Caco-2 (cell line): ENCODE measurements around the gene LDB2. TPM values are rescaled to one million over a fixed set of nuclear protein-coding genes. Genes with fewer than 3 reads are reported as not detected.

Experiments
- BruUV-seq: library from RNA; stranded (reverse); fragments of 400-500 nt; replicated peaks from 2 replicates; lab custom pipeline; 2021; lab: Mats Ljungman, UMichigan
- CTCF ChIA-PET: fragments of 300-600 bp; sonication (Branson Sonifier 250); formaldehyde crosslinking; loops from one replicate; lab custom pipeline; 2022; ENCODE audit warnings: antibody characterized with exemption; lab: Charles Lee
- POLR2A ChIA-PET: fragments of 300-600 bp; sonication (Branson Sonifier 250); formaldehyde crosslinking; loops from one replicate; lab custom pipeline; 2022; ENCODE audit warnings: antibody characterized with exemption; lab: Charles Lee
- DNase-seq, 2 experiments: peaks; one replicate each; pipeline versions ENCODE4 v3.0.0 to v3.0.0-alpha.2; 2020 to 2022
- H3K27me3 ChIP-seq: replicated peaks from 2 replicates; pipeline ENCODE4 v1.6.0; 2011; ENCODE audit warnings: low read length; ENCODE audit not compliant: control insufficient read depth, insufficient read depth
- H3K36me3 ChIP-seq: 2 replicates; pipeline ENCODE4 v1.5.1; 2011; ENCODE audit warnings: low read length; ENCODE audit not compliant: control insufficient read depth, insufficient read depth
- H3K4me1 ChIP-seq: fragments of 250-450 bp; sonication (Bioruptor Pico); 2 replicates; pipeline ENCODE4 v1.5.1; 2020; ENCODE audit warnings: mild to moderate bottlenecking
- H3K4me3 ChIP-seq: 2 replicates; pipeline ENCODE4 v1.5.1; 2011; ENCODE audit warnings: low read depth, mild to moderate bottlenecking, control low read depth, low read length
- H3K9me3 ChIP-seq: fragments of 250-450 bp; sonication (Bioruptor Pico); 2 replicates; pipeline ENCODE4 v1.5.1; 2020; ENCODE audit warnings: mild to moderate bottlenecking, moderate library complexity
- H3K27ac Mint-ChIP-seq: one replicate; pipeline ENCODE4 v1.8.0; 2022; ENCODE audit warnings: mixed read lengths; ENCODE audit not compliant: unreplicated experiment
- H3K27me3 Mint-ChIP-seq: one replicate; pipeline ENCODE4 v1.8.0; 2022; ENCODE audit warnings: mixed read lengths; ENCODE audit not compliant: insufficient read depth, unreplicated experiment
- H3K36me3 Mint-ChIP-seq: one replicate; pipeline ENCODE4 v1.8.0; 2022; ENCODE audit warnings: mild to moderate bottlenecking, mixed read lengths; ENCODE audit not compliant: insufficient read depth, unreplicated experiment
- H3K4me1 Mint-ChIP-seq: one replicate; pipeline ENCODE4 v1.8.0; 2022; ENCODE audit warnings: low read depth, mixed read lengths; ENCODE audit not compliant: unreplicated experiment
- H3K4me3 Mint-ChIP-seq: one replicate; pipeline ENCODE4 v1.8.0; 2022; ENCODE audit warnings: mild to moderate bottlenecking, moderate library complexity, mixed read lengths; ENCODE audit not compliant: unreplicated experiment
- H3K9me3 Mint-ChIP-seq: one replicate; pipeline ENCODE4 v1.8.0; 2022; ENCODE audit warnings: mixed read lengths; ENCODE audit not compliant: unreplicated experiment
- intact Hi-C: fragments of 100-400 bp; cut with micrococcal nuclease; formaldehyde crosslinking; loops from one replicate; pipeline ENCODE4 v1.10.0; 2022; ENCODE audit not compliant: unreplicated experiment
- total RNA-seq: library from RNA; stranded (reverse); gene quantifications from 2 replicates; pipeline ENCODE4 v1.2.3, GENCODE V29; 2022
- TF ChIP-seq, protein P1 (sequence below), 2 experiments: fragments of 200-600 bp in 1 of 2; IDR thresholded peaks; 1 replicate in 1 of 2; 2 replicates in 1 of 2; pipeline versions ENCODE4 v1.5.1 to v1.8.0; 2011 to 2022; ENCODE audit warnings: antibody characterized with exemption in 1 of 2, control low read depth in 1 of 2, inconsistent platforms in 1 of 2, low read depth in 1 of 2, low read length in 1 of 2, mild to moderate bottlenecking in 1 of 2, moderate library complexity in 1 of 2; ENCODE audit not compliant: insufficient read depth in 1 of 2, severe bottlenecking in 1 of 2, unreplicated experiment in 1 of 2

The LDB2 gene
- total RNA-seq, 1 experiment from 2014 or later = not detected

DNA sequence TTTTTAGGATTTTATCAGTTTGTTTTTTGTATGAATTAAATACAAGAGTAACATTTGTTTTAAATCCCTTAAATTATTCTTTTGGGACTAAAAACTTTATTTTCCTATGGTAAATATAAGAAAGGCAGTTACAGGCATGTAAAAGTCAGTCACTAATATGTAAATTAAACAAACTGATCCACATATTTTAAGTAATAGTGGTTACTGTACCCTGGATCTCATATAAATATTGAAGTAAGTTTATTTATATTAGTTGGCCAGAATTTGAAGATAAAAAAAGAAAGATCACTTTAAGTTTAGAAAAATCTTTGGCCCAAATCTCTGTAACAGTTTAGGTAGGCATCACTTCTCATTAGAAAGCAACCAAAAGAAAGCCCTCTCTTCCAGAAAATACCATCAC lies 45.8 kb downstream of the LDB2 start:
- H3K36me3 Mint-ChIP-seq = no peaks in the 10 kb centered on the region
- no peaks in the 10 kb centered on the region for H3K4me1 Mint-ChIP-seq
- H3K4me3 ChIP-seq = no peak overlapping the region
- no TSS peak for BruUV-seq
- CTCF ChIA-PET = no interaction called here
- DNase-seq = no peak
- TF ChIP-seq, protein P1, sequence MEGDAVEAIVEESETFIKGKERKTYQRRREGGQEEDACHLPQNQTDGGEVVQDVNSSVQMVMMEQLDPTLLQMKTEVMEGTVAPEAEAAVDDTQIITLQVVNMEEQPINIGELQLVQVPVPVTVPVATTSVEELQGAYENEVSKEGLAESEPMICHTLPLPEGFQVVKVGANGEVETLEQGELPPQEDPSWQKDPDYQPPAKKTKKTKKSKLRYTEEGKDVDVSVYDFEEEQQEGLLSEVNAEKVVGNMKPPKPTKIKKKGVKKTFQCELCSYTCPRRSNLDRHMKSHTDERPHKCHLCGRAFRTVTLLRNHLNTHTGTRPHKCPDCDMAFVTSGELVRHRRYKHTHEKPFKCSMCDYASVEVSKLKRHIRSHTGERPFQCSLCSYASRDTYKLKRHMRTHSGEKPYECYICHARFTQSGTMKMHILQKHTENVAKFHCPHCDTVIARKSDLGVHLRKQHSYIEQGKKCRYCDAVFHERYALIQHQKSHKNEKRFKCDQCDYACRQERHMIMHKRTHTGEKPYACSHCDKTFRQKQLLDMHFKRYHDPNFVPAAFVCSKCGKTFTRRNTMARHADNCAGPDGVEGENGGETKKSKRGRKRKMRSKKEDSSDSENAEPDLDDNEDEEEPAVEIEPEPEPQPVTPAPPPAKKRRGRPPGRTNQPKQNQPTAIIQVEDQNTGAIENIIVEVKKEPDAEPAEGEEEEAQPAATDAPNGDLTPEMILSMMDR (IDR thresholded peaks at IDR 0.05; ENCODE audit: insufficient read depth in 1 of 2, low read depth in 1 of 2, low read length in 1 of 2, severe bottlenecking in 1 of 2, unreplicated experiment in 1 of 2) = no peak
- no peak overlapping the region for H3K4me3 Mint-ChIP-seq
- H3K27me3 Mint-ChIP-seq = peaks cover 12% of the 10 kb centered on the region
- H3K9me3 ChIP-seq = no peaks in the 10 kb centered on the region
- H3K27me3 ChIP-seq = no peaks in the 10 kb centered on the region
- no peaks in the 10 kb centered on the region for H3K4me1 ChIP-seq
- no peaks in the 10 kb centered on the region for H3K9me3 Mint-ChIP-seq
- H3K36me3 ChIP-seq = no peaks in the 10 kb centered on the region
- no peak overlapping the region for H3K27ac Mint-ChIP-seq
- intact Hi-C loops = no loop called here
- POLR2A ChIA-PET = no interaction called here

DNA sequence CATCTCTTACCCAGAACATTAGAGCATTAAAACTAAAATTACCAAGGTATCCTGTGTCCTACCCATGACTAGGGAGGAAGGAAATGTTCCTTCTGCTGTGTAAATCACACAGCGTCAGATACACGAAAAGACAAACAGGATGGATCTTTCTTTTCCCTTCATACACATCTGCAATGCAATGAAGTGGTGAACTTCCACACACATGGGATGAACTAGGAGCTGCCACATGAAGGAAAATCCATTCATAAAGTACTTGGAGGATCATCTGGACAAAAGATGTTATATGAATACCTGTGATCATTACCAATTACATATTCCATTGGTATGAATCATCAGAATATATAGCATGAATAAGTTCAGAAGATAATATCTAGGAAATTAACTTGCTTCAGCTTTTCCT lies 46.2 kb downstream of the LDB2 start:
- Mint-ChIP-seq H3K36me3 (no peaks in the 10 kb centered on the region), H3K4me3 (no peak overlapping the region), H3K27me3 (peaks cover 8% of the 10 kb centered on the region), H3K9me3 (no peaks in the 10 kb centered on the region), H3K4me1 (no peaks in the 10 kb centered on the region), H3K27ac (no peak overlapping the region)
- no peaks in the 10 kb centered on the region for H3K9me3 ChIP-seq
- no TSS peak for BruUV-seq
- no peaks in the 10 kb centered on the region for H3K27me3 ChIP-seq
- H3K4me3 ChIP-seq = no peak overlapping the region
- no peak for DNase-seq
- intact Hi-C loops = no loop called here
- TF ChIP-seq, protein P1 (IDR thresholded peaks at IDR 0.05; ENCODE audit: insufficient read depth in 1 of 2, low read depth in 1 of 2, low read length in 1 of 2, severe bottlenecking in 1 of 2, unreplicated experiment in 1 of 2) = no peak
- ChIA-PET POLR2A (no interaction called here), CTCF (no interaction called here)
- no peaks in the 10 kb centered on the region for H3K36me3 ChIP-seq
- no peaks in the 10 kb centered on the region for H3K4me1 ChIP-seq

DNA sequence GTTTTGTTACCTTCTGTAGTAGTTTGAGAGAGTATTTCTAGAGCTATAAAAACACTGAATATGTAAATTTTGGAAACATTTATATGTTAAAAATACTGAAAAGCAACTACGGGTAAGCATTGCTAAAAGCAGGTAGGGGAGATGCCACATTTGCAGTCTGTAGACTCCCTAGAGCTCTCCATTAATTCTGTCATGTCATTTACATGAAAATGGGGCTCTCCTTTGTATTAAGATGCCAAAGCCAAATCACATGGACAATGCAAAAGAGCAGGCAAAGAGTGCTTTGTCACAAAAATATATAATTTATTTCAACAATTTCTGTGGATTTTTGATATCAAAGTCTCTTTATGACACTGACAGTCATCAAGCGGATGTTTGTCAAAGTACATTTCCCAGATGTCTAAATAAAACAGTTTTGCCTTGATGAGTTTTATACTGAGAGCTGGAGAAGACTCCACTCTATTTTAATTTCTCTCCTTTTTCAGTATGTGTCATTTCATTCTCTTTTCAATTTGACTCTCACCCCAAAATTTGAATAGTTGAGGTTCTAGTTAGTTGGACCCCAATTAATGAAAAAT lies 51.8 kb downstream of the LDB2 start:
- TF ChIP-seq, protein P1 (IDR thresholded peaks at IDR 0.05; ENCODE audit: insufficient read depth in 1 of 2, low read depth in 1 of 2, low read length in 1 of 2, severe bottlenecking in 1 of 2, unreplicated experiment in 1 of 2) = no peak
- POLR2A ChIA-PET = no interaction called here
- H3K36me3 ChIP-seq = no peaks in the 10 kb centered on the region
- Mint-ChIP-seq H3K4me3 (no peak overlapping the region), H3K9me3 (no peaks in the 10 kb centered on the region), H3K36me3 (no peaks in the 10 kb centered on the region), H3K27ac (no peak overlapping the region), H3K4me1 (peaks cover 6% of the 10 kb centered on the region), H3K27me3 (peaks cover 6% of the 10 kb centered on the region)
- no peak overlapping the region for H3K4me3 ChIP-seq
- no peak for DNase-seq
- no peaks in the 10 kb centered on the region for H3K27me3 ChIP-seq
- intact Hi-C loops = no loop called here
- no peaks in the 10 kb centered on the region for H3K9me3 ChIP-seq
- no TSS peak for BruUV-seq
- CTCF ChIA-PET = no interaction called here
- no peaks in the 10 kb centered on the region for H3K4me1 ChIP-seq
